ENCODE results near the gene OPTN.
"Not testable (repeated sequence)": the region's sequence is repeated elsewhere in the genome, so short reads cannot be mapped to it uniquely, and the experiment has no call there.

The OPTN gene

DNA sequence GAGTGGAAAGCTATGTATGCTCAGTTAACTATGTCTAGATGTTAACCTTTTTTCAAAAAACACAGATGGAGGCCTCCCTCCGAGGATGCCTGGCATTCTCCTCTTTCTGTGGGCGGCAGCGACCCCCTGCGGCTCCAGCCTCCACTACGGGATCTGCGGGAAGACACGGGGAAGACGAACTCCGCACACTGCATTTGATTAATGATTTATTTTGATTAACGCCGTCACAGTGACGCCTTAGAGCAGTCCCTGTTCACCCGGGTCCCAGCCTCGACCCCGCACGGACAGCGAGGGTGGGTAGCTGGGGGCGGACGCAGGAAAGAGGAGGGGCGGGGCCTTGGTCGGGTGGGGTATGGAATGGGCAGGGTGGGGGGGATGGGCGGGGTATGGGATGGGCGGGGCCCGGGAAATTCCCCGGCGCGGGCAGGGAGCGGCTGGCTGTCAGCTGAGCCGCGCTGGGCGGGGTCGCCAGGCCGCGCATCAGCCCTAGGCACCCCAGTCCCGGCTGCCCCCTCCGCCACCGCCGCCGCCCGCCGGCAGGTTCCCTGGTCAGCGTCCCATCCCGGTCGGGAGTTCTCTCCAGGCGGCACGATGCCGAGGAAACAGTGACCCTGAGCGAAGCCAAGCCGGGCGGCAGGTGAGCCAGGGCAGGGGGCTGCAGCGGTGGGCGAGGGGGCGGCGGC is at the start of gene OPTN:
Gene OPTN (plus strand): TSS at position 498 of the 683 bp plus-strand sequence. CDS start 8,960 bp downstream, outside the sequence.
- peak; percentile 88 for DNase-seq

DNA sequence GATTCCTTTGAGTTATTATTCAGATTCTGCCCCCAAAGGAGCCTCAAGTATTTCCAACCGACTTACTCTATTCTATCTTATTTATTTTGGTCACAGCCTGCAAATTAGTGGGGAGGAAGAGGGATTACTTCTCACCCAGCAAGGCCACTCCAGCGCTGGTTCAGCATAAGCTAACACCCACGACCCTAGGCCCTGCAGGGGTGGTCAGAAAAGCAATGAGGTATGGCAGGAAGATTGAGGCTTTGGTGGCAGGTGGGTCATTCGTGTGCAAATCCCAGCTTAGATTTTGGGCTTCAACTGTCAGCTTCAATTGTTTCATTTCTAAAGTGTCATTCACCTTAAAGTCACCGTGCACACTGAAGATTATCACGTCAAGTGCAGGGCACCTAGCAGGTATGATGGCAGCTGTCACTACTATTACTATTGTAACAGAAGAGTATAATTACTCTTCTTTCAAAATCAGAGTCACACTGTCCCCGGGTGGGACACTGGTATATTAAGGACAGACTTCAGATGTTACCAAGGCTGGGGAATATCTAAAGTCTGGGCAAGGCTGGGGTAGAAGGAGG is 48.8 kb upstream of the OPTN start:
- DNase-seq: no peak

DNA sequence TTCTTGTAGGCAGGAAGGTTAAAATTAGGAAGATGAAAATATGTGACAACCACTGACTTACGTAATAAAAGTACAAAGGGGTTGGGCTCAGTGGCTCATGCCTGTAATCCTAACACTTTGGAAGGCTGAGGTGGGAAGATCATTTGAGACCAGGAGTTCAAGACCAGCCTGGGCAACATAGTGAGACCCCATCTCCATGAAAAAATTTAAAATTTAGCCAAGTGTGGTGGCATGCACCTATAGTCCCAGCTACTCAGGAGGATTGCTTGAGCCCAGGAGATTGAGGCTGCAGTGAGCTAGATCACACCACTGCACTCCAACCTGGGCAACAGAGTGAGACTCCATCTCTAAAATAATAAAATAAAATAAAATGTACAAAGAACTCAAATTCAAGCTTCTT is 46.8 kb upstream of the OPTN start:
- DNase-seq: not testable (repeated sequence)

DNA sequence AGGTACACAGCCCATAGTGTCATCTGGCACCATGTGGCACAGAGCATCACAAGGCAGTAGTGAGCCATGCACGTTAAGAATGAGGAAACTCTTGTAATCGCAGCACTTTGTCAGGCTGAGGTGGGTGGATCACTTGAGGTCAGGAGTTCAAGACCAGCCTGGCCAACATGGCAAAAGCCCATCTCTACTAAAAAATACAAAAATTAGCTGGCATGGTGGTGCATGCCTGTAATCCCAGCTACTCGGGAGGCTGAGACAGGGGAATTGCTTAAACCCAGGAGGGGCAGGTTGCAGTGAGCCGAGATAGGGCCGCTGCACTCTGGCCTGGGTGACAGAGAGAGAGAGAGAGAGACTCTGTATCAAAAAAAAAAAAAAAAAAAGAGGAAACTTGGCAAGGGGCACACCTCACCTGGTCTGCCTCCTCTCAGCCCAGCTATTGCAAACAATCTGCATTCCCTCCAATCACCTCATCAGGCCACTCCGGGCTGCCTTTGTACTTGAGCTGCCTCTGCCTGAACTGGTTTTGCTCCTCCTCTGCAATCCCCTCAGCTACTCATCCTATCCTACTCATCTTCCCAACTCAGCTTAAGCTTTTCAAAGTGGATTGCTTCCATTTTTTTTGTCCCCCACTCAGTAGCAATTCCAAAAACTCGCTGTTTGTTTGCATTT is 46.0 kb upstream of the OPTN start:
- no peak for DNase-seq

DNA sequence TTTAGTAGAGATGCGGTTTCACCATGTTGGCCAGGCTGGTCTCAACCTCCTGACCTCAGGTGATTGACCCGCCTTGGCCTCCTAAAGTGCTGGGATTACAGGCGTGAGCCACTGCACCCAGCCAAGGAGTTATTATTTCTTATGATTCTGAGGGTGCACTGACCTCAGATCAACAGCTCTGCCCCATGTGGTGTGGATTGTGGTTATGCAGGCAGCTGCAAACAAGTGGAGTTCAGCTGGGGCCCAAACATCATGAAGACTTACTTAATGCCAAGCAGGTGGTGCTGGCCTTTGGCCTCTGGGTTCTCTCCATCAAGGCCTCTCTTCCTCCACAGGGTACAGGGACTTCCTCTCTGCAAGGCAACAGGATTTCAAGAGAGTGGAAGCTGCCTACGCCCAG is 45.1 kb upstream of the OPTN start:
- DNase-seq: no peak

DNA sequence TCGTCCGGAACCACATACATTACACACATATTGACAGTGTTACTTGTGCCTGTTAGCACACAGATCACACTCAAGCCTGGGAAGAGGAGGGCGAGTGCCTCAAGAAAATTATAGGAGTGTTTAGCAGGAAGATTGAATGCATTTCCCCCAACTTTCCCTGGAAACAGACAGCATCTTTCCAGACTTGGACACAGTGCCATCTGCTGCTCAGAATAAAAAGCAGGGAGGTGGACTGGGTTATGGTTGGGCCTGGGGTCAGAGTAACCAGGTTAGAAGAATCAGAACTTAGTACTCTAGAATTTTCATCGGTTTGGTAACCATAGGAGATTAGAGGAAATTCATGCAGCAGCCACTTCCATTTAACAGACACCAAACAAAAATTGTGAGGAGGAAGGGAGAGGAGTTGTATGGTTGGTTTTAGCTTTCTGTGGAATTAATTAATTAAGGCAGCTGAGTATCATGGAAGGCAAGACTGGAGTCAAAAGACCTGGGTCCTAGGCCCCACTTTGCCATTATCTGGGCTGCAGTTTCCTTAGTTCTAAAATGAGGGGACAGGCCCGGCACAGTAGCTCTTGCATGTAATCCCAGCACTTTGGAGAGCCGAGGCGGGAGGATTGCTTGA is 43.4 kb upstream of the OPTN start:
- DNase-seq: no peak

DNA sequence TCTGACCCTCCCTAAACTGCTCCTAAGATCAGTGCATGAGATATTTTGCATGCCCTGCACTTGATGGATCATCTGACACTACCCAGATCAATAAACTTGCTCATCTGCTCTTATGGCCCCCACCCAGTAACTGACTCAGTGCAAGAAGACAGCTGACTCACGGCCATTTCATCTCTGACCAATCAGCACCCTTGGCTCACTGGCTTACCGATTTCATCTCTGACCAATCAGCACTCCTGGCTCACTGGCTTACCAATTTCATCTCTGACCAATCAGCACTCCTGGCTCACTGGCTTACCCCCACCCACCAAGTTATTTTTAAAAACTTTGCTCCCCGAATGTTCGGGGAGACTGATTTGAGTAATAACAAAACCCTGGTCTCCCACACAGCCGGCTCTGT is 37.2 kb upstream of the OPTN start:
- no peak for DNase-seq

DNA sequence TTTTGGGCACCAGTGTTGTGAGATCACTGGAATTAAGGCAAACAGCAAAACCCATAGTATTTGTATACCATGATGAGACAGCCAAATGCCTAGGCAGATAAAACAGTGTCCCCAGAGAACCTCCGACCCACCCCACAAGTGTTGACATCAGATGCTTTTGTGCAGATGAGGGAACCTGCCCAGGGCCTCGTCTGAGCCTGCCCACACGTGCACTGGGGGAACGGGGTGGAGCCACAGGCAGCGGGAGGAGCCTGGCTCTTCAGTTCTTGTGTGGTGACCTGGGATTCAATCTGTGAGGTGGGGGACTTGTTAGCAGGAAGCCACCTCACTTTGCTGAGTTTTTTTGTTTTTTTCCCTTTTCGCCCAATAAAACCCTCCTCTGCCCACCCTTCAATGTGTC is 33.4 kb upstream of the OPTN start:
- DNase-seq: no peak

DNA sequence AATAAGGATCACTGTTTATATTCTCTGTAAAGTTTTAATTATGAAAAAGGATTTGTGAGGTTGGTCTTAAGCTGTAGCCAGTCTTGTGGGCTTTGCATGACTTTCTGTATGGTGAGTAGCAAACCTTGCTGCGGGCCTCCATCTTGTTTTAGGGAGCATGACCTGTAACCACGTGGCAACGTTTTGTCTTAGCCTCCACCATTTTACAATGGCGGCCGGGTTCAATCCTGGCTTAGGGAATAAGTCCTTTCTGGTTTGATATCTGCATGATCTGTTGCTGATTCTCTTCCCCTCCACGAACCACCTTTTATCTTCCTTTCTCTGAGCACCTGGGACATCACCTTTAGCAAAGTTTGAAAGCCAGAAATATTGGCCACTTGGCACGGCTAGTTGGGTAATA is 32.5 kb upstream of the OPTN start:
- no peak for DNase-seq

DNA sequence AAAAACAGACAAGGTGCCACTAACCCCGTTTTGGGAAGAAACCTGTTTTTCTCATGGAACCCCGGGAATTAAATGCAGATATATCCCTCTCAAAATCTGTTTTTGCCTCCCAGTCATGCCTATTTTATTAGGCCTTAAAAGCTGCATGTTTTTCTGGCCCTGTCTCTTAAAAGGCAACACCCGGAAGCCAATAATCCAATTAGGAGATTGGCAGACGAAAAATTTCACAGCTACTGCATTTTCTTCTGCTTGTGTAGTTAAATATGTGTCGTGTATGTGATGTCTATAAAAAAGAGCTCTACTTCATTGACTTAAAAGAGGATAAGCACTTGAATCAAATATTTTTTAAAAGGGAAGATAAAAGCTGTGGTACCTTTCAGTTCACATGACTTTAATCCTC is 31.9 kb upstream of the OPTN start:
- no peak for DNase-seq

DNA sequence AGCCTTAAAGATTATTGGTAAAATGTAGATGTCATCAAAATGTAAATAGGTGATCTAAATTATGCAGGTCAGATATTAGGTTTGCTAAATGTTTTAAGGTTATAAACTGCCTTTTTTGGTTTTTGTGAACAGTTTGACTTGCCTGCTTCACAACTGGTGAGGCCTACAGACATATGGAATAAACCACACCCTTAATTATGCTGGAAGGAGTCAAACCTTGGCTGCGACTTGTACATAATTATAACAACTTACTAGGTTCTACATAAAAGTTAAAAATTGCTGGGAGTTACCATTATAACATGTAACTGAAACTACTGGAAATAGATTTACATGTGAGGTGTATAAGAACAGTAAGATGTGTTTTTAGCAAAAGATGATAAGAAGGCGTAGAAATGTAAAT is 31.5 kb upstream of the OPTN start:
- DNase-seq: no peak

DNA sequence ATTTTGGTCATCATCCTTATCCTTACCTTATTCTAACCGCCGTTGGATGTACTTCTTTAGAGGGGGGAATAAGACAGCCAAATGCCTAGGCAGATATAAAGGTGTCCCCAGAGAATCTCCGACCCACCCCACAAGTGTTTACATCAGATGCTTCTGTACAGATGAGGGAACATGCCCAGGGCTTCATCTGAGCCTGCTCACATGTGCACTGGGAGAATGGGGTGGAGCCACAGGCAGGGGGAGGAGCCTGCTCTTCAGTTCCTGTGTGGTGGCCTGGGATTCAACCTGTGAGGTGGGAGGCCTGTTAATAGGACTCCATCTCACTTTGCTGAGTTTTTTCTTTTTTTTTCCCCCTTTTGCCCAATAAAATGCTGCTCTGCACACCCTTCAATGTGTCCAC is 27.6 kb upstream of the OPTN start:
- no peak for DNase-seq

DNA sequence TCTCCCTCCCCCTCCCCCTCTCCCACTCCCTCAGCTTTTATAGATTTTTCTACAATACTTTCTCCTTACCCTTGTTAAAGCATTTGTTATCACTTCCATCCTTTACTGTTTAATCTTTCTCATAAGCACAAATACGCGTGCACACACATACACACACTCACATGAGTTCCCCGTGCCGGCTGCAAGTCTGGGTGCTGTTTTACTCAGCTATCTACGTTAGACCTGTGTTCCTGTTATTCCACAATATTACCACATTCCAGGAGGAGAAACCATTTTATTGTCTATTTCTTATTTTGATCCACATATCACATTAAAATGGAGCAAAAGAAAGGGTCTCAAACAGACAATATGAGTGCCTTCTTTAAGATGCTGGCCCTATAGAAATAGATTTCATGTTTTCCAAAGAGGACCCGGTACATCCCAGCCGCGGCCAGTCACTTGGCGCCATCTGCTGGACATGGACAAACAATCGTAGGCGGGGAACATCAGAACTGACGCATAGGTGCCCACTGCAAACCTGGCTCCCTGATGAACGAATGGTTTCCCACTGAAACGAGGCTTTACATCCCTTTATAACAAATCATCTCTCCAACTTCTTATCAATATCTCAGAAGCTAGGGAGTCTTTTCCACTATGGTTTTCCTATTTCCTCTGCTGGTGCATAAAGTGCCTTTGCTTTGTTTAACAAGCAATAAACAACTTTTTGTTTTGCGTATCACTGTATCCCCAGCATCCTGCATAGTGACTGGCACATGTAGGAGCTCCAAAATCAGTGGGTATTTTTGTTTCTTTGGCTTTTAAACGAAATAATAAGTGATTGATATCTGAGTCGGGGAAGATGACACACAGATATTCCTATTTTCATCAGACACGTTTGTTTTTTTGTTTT is 25.2 kb upstream of the OPTN start:
- peak; percentile 70 for DNase-seq

DNA sequence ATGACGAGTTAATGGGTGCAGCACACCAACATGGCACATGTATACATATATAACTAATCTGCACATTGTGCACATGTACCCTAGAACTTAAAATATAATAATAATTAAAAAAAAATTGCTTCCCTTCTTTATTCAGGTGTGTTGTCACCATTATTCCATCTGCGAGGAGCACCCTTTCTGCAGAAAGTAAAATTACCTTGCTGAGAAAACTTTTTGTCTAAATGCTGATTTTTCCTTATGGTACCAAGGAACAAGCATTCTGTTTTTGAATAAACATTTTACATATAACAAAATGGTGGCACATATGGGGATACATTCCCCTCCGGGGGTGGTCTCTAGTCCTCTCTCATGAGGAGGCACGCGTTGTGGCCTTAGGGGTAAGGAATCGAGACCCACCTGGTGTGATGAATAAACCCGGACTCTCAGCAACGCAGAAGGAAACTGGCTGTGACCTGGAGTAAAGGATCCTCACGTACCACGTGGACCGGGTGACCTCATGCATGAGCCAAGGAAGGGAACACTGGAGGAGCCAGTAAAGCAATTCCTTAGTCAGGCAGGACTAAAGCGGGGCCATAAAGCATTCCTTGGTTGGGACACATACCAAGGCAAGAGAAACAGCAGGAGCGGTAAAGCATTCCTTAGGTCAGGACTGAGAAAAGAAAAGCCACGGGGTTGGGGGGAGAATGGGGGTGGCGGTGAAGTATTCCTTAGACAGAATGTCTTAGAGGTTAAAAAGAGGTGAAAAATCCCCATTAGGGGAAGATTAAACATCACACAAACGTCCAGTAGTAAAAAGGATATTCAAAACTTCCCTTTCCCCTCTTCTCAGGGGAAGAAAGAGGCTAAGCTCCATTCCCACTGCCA is 20.8 kb upstream of the OPTN start:
- DNase-seq: no peak

DNA sequence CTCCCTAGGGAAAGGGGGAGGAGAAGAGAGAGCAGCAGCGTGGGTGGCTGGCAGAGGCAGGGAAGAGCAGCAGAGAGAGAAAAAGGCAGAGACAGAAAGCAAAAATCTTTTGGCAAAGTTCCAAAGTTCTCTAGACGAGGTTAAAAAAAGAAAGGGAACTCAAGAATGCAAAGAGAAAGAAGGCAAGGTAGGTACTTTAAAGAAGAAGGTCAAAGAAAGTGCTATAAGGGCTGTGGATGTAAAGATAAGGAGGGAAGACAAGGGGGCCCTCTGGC is 20.2 kb upstream of the OPTN start:
- DNase-seq: no peak

DNA sequence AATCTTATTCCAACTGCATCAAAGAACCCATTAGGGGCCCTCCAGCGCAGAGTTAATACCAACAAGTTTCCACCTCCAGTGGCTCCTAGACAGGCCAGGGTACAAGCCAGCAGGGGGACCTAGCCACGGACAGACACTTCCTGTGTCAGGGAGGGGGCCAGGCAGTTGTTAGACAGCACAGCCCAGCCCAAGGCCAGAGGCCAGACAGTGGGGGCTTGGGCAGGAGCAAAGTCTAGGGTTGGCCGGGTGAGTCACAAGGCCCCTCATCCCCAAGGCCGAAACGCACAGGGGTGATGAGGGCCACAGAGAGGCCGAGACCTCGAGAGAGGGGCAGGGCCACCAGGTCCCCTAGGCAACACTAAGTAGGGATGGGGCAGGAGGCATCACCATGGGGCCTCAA is 19.3 kb upstream of the OPTN start:
- no peak for DNase-seq

DNA sequence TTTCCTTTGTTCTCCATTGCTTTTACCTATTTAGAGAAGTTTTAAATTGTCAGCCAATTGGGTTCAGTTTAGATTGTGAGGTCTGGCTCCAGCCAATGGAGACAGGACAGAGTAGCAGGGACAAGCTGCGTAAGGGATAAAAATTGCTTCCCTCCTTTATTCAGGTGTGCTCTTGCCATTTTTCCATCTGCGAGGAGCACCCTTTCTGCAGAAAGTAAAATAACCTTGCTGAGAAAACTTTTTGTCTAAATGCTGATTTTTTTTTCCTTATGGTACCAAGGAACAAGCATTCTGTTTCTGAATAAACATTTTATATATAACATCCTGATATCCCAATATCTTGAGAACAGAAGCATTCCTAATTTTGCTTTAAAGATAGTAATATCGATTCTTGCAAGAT is 16.3 kb upstream of the OPTN start:
- not testable (repeated sequence) for DNase-seq

DNA sequence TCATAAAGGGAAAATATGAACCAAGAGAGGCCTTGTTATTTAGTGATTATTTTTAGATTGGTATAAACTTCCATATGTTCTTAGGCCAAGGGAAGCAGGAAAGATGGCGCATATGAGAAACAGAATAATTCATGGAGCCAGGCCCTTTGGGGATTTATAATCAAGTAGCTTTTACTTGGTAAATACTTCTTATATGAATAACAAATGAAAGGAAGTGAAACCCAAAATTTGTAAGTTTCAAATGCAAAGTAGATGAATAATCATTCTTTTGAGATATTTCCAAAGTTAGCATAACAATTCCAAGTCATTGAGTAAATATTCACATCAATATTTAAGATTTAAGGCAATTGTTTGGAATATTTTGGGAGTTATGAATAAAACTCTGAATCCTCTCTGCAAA is 13.9 kb upstream of the OPTN start:
- no peak for DNase-seq

DNA sequence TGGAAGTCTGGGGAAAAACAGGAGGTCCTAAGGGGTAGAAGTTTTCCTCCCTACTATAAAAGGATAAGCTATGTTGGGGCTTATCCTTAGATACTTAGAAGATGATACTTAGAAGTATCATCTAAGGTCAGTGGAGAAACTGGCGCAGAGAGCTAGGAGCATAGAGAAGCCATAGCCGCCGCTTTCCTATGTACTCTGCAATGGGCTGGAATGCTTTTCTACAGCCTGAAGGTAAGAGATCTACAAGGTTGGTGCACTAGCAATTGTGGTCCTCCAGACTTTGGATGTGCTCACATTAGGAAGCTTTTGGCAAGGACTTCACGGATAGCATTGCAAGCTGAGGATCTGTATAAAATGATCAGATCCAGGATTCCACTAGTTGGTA is 12.4 kb upstream of the OPTN start:
- no peak for DNase-seq

DNA sequence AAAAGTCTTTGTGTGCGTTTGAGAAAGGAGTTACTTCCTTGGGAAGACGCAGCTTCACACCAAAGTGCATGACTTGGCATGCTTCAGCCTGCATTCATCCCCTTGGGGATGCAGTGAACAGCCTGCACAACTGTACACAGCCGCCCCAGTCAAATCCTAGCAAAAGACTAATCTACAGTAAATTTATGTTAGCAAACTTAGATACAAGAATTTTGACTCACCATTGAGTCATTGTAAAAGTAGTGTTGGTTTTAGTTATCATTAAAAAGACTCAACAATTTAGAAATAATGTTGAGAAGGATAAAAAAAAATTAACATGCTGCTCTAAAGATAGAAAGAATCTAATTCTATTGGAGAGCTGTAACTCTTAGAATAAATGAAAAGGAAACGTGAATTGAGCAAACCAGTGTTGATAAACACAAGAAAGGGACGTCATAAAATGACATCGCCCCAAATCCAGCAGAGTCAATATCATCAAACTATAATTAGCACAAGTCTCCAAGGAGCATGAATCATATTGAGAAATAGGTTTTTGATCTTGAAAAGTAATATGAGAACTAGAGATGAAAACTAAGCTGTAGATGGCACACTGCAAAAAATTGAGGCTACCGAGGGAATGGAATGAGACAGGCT is 11.9 kb upstream of the OPTN start:
- no peak for DNase-seq

DNA sequence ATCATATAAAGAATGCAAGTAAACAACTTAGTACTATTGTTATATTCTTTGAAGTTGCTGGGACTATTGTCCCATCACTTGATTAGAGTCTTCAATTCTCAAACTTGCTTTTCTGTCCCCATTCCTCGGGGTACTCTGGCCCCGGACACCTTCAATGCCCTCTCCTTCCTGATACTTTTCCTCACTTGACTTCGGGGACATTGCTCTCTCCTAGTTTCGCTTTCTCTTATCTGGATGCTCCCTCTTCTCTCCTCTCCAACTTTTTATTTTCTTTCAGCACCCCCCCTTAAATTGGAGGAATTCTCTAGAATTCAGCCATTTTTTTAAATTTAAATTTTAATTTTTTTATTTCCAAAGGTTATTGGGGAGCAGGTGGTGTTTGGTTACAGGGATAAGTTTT is 10.6 kb upstream of the OPTN start:
- no peak for DNase-seq

DNA sequence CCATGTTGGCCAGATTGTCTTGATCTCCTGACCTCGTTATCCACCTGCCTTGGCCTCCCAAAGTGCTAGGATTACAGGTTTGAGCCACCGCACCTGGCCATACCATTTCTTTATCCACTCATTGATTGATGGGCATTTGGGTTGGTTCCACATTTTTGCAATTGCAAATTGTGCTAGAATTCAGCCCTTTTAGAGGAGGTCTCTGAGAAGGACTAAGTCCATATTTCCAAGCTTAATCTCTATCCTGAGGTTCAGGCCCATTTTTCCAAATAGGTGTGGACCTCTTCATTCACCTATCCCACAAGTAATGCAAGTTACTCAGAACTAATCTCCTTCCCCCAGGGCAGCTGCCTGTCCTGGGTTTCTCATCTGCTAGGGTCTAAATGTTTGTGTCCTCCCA is 9.7 kb upstream of the OPTN start:
- DNase-seq: no peak

All from activated CD8-positive, alpha-beta memory T cell treated with anti-CD3 and anti-CD28 coated beads for 24 hours (primary cell).